Panc1 (cell line): Measurements from ENCODE around the gene GFAP. TPM values are rescaled to one million over a fixed set of nuclear protein-coding genes. Genes with fewer than 3 reads are reported as not detected.

Experiments
- ATAC-seq: fragments of 200-7000 bp; cut with Tn5 transposase; 2 replicates; pipeline ENCODE4 v1.9.1; 2020; ENCODE audit warnings: mild to moderate bottlenecking, moderate library complexity
- BruUV-seq: library from RNA; stranded (reverse); fragments of 400-500 nt; replicated peaks from 2 replicates; lab custom pipeline; 2021; lab: Mats Ljungman, UMichigan
- CTCF ChIA-PET: fragments of 300-600 bp; sonication (Branson Sonifier 250); formaldehyde crosslinking; loops from one replicate; lab custom pipeline; 2022; ENCODE audit warnings: antibody characterized with exemption; lab: Charles Lee
- POLR2A ChIA-PET: fragments of 300-600 bp; sonication (Branson Sonifier 250); formaldehyde crosslinking; loops from one replicate; lab custom pipeline; 2022; ENCODE audit warnings: antibody characterized with exemption; lab: Charles Lee
- DNase-seq: peaks from one replicate; pipeline ENCODE4 v3.0.0-alpha.2; 2010; ENCODE audit warnings: low read depth, low spot score
- H3K27ac ChIP-seq: 2 replicates; pipeline ENCODE4 v1.5.1; 2011; ENCODE audit warnings: mild to moderate bottlenecking, low read length, inconsistent platforms
- H3K27me3 ChIP-seq: fragments of 200-500 bp; sonication (Bioruptor generic); 2 replicates; pipeline ENCODE4 v1.6.0; 2014; ENCODE audit warnings: low read length, inconsistent platforms; ENCODE audit not compliant: control insufficient read depth, insufficient read depth
- H3K36me3 ChIP-seq: fragments of 200-500 bp; sonication (Bioruptor generic); 2 replicates; pipeline ENCODE4 v1.5.1; 2014; ENCODE audit warnings: inconsistent platforms, mild to moderate bottlenecking, low read length, moderate library complexity; ENCODE audit not compliant: control insufficient read depth, insufficient read depth
- H3K4me1 ChIP-seq: 2 replicates; pipeline ENCODE4 v1.5.1; 2011; ENCODE audit warnings: inconsistent platforms, mild to moderate bottlenecking, low read length, moderate library complexity; ENCODE audit not compliant: control insufficient read depth, insufficient read depth
- H3K4me3 ChIP-seq, 2 experiments: 2 replicates each; pipeline ENCODE4 v1.5.1; 2011 to 2012; ENCODE audit warnings: low read depth in 2 of 2, low read length in 2 of 2, mild to moderate bottlenecking in 2 of 2, inconsistent platforms in 1 of 2, moderate library complexity in 1 of 2
- H3K9me3 ChIP-seq: fragments of 200-500 bp; sonication (Bioruptor generic); 2 replicates; pipeline ENCODE4 v1.5.1; 2014; ENCODE audit warnings: low read depth, mild to moderate bottlenecking, inconsistent platforms, low read length, moderate library complexity; ENCODE audit not compliant: control insufficient read depth, insufficient read depth
- POLR2AphosphoS5 ChIP-seq: IDR thresholded peaks from 2 replicates; pipeline ENCODE4 v1.6.1; 2012; ENCODE audit warnings: mild to moderate bottlenecking, low read depth, low read length, moderate library complexity
- REST ChIP-seq, 2 experiments: IDR thresholded peaks; 2 replicates each; pipeline ENCODE4 v1.6.1; 2011 to 2012; ENCODE audit warnings: low read depth in 2 of 2, control low read depth in 1 of 2, low read length in 1 of 2, mild to moderate bottlenecking in 1 of 2, moderate library complexity in 1 of 2; ENCODE audit not compliant: insufficient read depth in 1 of 2
- SIN3A ChIP-seq: IDR thresholded peaks from 2 replicates; pipeline ENCODE4 v1.6.1; 2012; ENCODE audit warnings: low read depth, mild to moderate bottlenecking, low read length, moderate library complexity, borderline replicate concordance; ENCODE audit not compliant: insufficient read depth
- TCF7L2 ChIP-seq: IDR thresholded peaks from 2 replicates; pipeline ENCODE4 v1.6.1; 2011; ENCODE audit warnings: mild to moderate bottlenecking, low read depth, low read length, inconsistent platforms
- in situ Hi-C: cut with HindIII; loops from 2 replicates; pipeline ENCODE4 v1.10.0; 2016; ENCODE audit warnings: low sequenced_read_pairs, low pct_unique_long_range_greater_than_20kb
- intact Hi-C: fragments of 100-400 bp; cut with micrococcal nuclease; formaldehyde crosslinking; loops from one replicate; pipeline ENCODE4 v1.10.0; 2022; ENCODE audit not compliant: unreplicated experiment
- total RNA-seq: library from RNA; stranded (reverse); gene quantifications from one replicate; pipeline ENCODE4 v1.2.1, GENCODE V29; 2021; ENCODE audit not compliant: unreplicated experiment
- TF ChIP-seq, protein P1 (sequence below): fragments of 450-650 bp; IDR thresholded peaks from 2 replicates; pipeline ENCODE4 v1.5.1; 2017; ENCODE audit warnings: mild to moderate bottlenecking

GFAP gene
- total RNA-seq, 1 experiment from 2014 or later: not detected

- no peaks in the 10 kb centered on the region for H3K9me3 ChIP-seq
- no peaks in the 10 kb centered on the region for H3K4me1 ChIP-seq
- no peak for TF ChIP-seq POLR2AphosphoS5
- no peak for TF ChIP-seq REST (IDR thresholded peaks at IDR 0.05; ENCODE audit: insufficient read depth in 1 of 2, low read depth in 2 of 2, low read length in 1 of 2)
- TF ChIP-seq SIN3A: no peak
- TF ChIP-seq, protein P1, sequence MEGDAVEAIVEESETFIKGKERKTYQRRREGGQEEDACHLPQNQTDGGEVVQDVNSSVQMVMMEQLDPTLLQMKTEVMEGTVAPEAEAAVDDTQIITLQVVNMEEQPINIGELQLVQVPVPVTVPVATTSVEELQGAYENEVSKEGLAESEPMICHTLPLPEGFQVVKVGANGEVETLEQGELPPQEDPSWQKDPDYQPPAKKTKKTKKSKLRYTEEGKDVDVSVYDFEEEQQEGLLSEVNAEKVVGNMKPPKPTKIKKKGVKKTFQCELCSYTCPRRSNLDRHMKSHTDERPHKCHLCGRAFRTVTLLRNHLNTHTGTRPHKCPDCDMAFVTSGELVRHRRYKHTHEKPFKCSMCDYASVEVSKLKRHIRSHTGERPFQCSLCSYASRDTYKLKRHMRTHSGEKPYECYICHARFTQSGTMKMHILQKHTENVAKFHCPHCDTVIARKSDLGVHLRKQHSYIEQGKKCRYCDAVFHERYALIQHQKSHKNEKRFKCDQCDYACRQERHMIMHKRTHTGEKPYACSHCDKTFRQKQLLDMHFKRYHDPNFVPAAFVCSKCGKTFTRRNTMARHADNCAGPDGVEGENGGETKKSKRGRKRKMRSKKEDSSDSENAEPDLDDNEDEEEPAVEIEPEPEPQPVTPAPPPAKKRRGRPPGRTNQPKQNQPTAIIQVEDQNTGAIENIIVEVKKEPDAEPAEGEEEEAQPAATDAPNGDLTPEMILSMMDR: peak; percentile 28
- TF ChIP-seq TCF7L2: no peak
- no TSS peak for BruUV-seq
- POLR2A ChIA-PET: no interaction called here
- no peak overlapping the region for H3K27ac ChIP-seq
- intact Hi-C loops: no loop called here
- H3K36me3 ChIP-seq: no peaks in the 10 kb centered on the region
- H3K27me3 ChIP-seq: no peaks in the 10 kb centered on the region
- CTCF ChIA-PET: interaction anchor here (0.6 to 1.0 kb wide), 2 partner anchors 18 to 57 kb away, joined by 3 to 6 read pairs; partner anchors contain the start of gene C1QL1
- DNase-seq (no peak), ATAC-seq (peak; percentile 78)
- no peak overlapping the region for H3K4me3 ChIP-seq
- in situ Hi-C loops: no loop called here
Measured at GRCh38 chr17:44911133-44912001, 3.9 kb downstream of the GFAP start.

GRCh38 chr17:44910231-44911106, 4.8 kb downstream of the GFAP start:
- ATAC-seq (no peak), DNase-seq (no peak)
- intact Hi-C loops (no loop called here), in situ Hi-C loops (no loop called here)
- CTCF ChIA-PET: interaction anchor here (0.6 to 1.0 kb wide), 3 partner anchors 17 to 58 kb away, joined by 3 to 6 read pairs (median 3); partner anchors contain the start of gene C1QL1
- no TSS peak for BruUV-seq
- H3K4me3 ChIP-seq: no peak overlapping the region
- POLR2A ChIA-PET: interaction anchor here (0.7 kb wide), 1 partner anchor 155 kb away, joined by 4 read pairs; no protein-coding TSS in a partner anchor
- H3K27ac ChIP-seq: no peak overlapping the region
- no peaks in the 10 kb centered on the region for H3K36me3 ChIP-seq
- H3K9me3 ChIP-seq: no peaks in the 10 kb centered on the region
- H3K27me3 ChIP-seq: no peaks in the 10 kb centered on the region
- TF ChIP-seq TCF7L2: no peak
- no peak for TF ChIP-seq REST (IDR thresholded peaks at IDR 0.05; ENCODE audit: insufficient read depth in 1 of 2, low read depth in 2 of 2, low read length in 1 of 2)
- H3K4me1 ChIP-seq: no peaks in the 10 kb centered on the region
